HepG2 (cell line): ENCODE data around the gene PDIA4. TPM values are rescaled to one million over a fixed set of nuclear protein-coding genes. Genes with fewer than 3 reads are reported as not detected.
A peak's percentile ranks its signal among the peaks of the same experiment; 100 is the strongest.

Source experiments
- ARID5B ChIP-seq: IDR thresholded peaks from 2 replicates; pipeline ENCODE4 v1.4.0; 2020; ENCODE audit warnings: mild to moderate bottlenecking, missing genetic modification reagents
- MEF2D ChIP-seq: sonication (generic); formaldehyde crosslinking; IDR thresholded peaks from 2 replicates; pipeline ENCODE4 v1.5.1; 2020; ENCODE audit warnings: mild to moderate bottlenecking, missing genetic modification reagents
- MYC ChIP-seq: sonication (generic); formaldehyde crosslinking; IDR thresholded peaks from 2 replicates; pipeline ENCODE4 v1.9.0; 2021; ENCODE audit warnings: missing genetic modification reagents, borderline replicate concordance
- SALL1 ChIP-seq: sonication (generic); formaldehyde crosslinking; IDR thresholded peaks from 2 replicates; pipeline ENCODE4 v1.8.0; 2022; ENCODE audit warnings: mild to moderate bottlenecking, missing genetic modification reagents
- SRSF4 ChIP-seq: fragments of 200-400 bp; formaldehyde crosslinking; IDR thresholded peaks from one replicate; pipeline ENCODE4 v1.6.1; 2018; ENCODE audit warnings: mild to moderate bottlenecking, low read depth, low read length, moderate library complexity; ENCODE audit not compliant: poor library complexity, severe bottlenecking
- ZHX2 ChIP-seq, 2 experiments: sonication (generic) in 1 of 2; formaldehyde crosslinking in 1 of 2; IDR thresholded peaks; 2 replicates each; pipeline versions ENCODE4 v1.6.1 to v1.9.0; 2014 to 2022; ENCODE audit warnings: antibody characterized with exemption in 1 of 2, borderline replicate concordance in 1 of 2, inconsistent platforms in 1 of 2, low read depth in 1 of 2, missing genetic modification reagents in 1 of 2
- ZNF251 ChIP-seq: sonication (generic); formaldehyde crosslinking; IDR thresholded peaks from 2 replicates; pipeline ENCODE4 v1.9.0; 2021; ENCODE audit warnings: mild to moderate bottlenecking, missing genetic modification reagents
- ZNF766 ChIP-seq: sonication (generic); formaldehyde crosslinking; IDR thresholded peaks from 2 replicates; pipeline ENCODE4 v1.5.0; 2020; ENCODE audit warnings: missing genetic modification reagents, borderline replicate concordance
- polyA plus RNA-seq, 8 experiments: library from polyadenylated mRNA; depleted of rRNA in 3 of 8; stranded (reverse) in 7 of 8; unstranded in 1 of 8; fragments of >200 nt; fragmentation: Illumina TruSeq in 4 of 8; extraction: Trizol in 4 of 8; gene quantifications; 2 replicates each; pipeline versions ENCODE4 v1.2.1 to v1.2.3, GENCODE V29; 2011 to 2016; ENCODE audit warnings: low read depth in 4 of 8, missing spikeins in 1 of 8, mixed read lengths in 1 of 8; ENCODE audit not compliant: insufficient read depth in 1 of 8
- total RNA-seq, 5 experiments: library from RNA; depleted of rRNA; stranded (reverse); fragments of >200 nt; fragmentation: Illumina TruSeq; extraction: Trizol; gene quantifications; 2 replicates each; pipeline ENCODE4 v1.2.3, GENCODE V29; 2016; ENCODE audit warnings: low read depth in 1 of 5

PDIA4 gene
- total and polyA plus RNA-seq, 2 of the 13 experiments (the other 11 are each of a cell fraction or from before 2014, with no cell fraction given): 278 to 402 TPM

GRCh38 chr7:148993193-148993592, 35.1 kb downstream of the PDIA4 start (continued):
- no peak for TF ChIP-seq ZHX2 (IDR thresholded peaks at IDR 0.05; ENCODE audit: low read depth)
- no peak for TF ChIP-seq ZHX2 (CRISPR knock-in tag; IDR thresholded peaks at IDR 0.05; ENCODE audit: borderline replicate concordance)
- no peak for TF ChIP-seq ZNF251 (CRISPR knock-in tag)
- 0 out of 2 replicates have a peak, but pooled peaks have one; percentile 7 for TF ChIP-seq ARID5B
- peak; percentile 55; the same call in 1 of the 2 replicates for TF ChIP-seq SALL1 (CRISPR knock-in tag)
- no peak for TF ChIP-seq SRSF4
- TF ChIP-seq ZNF766 (CRISPR knock-in tag): no peak
- TF ChIP-seq MEF2D: no peak
- peak; percentile 50; the same call in 1 of the 2 replicates for TF ChIP-seq MYC (CRISPR knock-in tag)
